Measurements from ENCODE around the gene TOMM6. TPM values are rescaled to one million over a fixed set of nuclear protein-coding genes. Genes with fewer than 3 reads are reported as not detected.

TOMM6 gene
- total RNA-seq, 1 experiment from 2014 or later: 81.3 TPM

- Histone ChIP-seq H3K27me3 (ENCODE audit: control insufficient read depth, insufficient read depth, low read length) (no peaks in the 10 kb centered on the region), H3K36me3 (replicated peaks; ENCODE audit: control insufficient read depth, insufficient read depth, low read length) (no peaks in the 10 kb centered on the region), H3K4me3 (ENCODE audit: insufficient read depth, low read depth, low read length) (no peak overlapping the region)
- no peak for DNase-seq
These were observed 28.1 kb downstream of the TOMM6 start for GRCh38 chr6:41815587-41815986.

- no peaks in the 10 kb centered on the region for H3K27me3 ChIP-seq (ENCODE audit: control insufficient read depth, insufficient read depth, low read length)
- DNase-seq: no peak
- no peak overlapping the region for H3K4me3 ChIP-seq (ENCODE audit: insufficient read depth, low read depth, low read length)
- H3K36me3 ChIP-seq (replicated peaks; ENCODE audit: control insufficient read depth, insufficient read depth, low read length): no peaks in the 10 kb centered on the region
These were observed 31.0 kb downstream of the TOMM6 start for GRCh38 chr6:41818271-41819054.

GRCh38 chr6:41821266-41821665 lies 33.8 kb downstream of the TOMM6 start:
- DNase-seq: no peak
- no peaks in the 10 kb centered on the region for H3K27me3 ChIP-seq (ENCODE audit: control insufficient read depth, insufficient read depth, low read length)
- H3K4me3 ChIP-seq (ENCODE audit: insufficient read depth, low read depth, low read length): no peak overlapping the region
- H3K36me3 ChIP-seq (replicated peaks; ENCODE audit: control insufficient read depth, insufficient read depth, low read length): no peaks in the 10 kb centered on the region

DNA sequence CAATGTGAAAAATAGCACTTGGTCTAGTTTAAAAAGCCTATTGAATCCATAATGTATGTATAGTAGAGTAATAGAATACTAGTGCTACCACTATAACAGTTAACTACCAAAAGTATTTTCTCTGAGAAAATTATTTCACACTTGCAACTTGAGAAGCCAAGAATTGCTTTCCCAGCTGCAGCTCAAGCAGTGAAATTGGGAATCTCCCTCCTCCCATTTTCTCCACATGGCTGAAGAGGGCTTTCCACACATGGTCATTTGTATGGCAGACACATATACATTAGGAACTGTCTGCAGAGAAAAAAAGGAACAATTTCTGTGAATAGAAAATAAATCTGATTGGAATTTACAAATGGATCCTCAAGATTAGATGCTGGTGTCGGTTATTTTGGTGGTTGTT lies 34.5 kb downstream of the TOMM6 start:
- Histone ChIP-seq H3K36me3 (replicated peaks; ENCODE audit: control insufficient read depth, insufficient read depth, low read length) (no peaks in the 10 kb centered on the region), H3K4me3 (ENCODE audit: insufficient read depth, low read depth, low read length) (no peak overlapping the region), H3K27me3 (ENCODE audit: control insufficient read depth, insufficient read depth, low read length) (no peaks in the 10 kb centered on the region)
- DNase-seq: no peak

DNA sequence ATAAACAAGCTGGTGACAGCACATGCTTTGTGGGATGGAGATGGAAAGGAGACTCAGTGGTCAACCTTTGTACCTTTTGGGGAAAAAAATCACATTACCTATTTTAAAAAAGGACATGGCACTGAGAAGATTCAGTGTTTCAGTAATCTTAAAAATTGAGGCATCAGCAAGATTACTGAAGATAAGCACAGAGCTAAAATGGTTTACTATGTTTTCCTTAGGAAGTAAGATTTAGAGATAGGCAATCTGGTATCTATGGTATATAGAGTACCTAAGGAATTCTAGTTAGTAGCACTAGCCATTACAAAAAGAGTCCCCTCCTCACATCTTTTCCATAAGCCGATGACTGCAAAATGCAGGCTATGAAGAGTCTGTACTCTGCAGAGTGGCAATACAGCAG lies 35.7 kb downstream of the TOMM6 start:
- Histone ChIP-seq H3K4me3 (ENCODE audit: insufficient read depth, low read depth, low read length) (no peak overlapping the region), H3K36me3 (replicated peaks; ENCODE audit: control insufficient read depth, insufficient read depth, low read length) (no peaks in the 10 kb centered on the region), H3K27me3 (ENCODE audit: control insufficient read depth, insufficient read depth, low read length) (no peaks in the 10 kb centered on the region)
- DNase-seq: no peak

- Histone ChIP-seq H3K27me3 (ENCODE audit: control insufficient read depth, insufficient read depth, low read length) (no peaks in the 10 kb centered on the region), H3K36me3 (replicated peaks; ENCODE audit: control insufficient read depth, insufficient read depth, low read length) (no peaks in the 10 kb centered on the region), H3K4me3 (ENCODE audit: insufficient read depth, low read depth, low read length) (no peak overlapping the region)
- DNase-seq: no peak
These were observed 37.4 kb downstream of the TOMM6 start for GRCh38 chr6:41824571-41825569.

DNA sequence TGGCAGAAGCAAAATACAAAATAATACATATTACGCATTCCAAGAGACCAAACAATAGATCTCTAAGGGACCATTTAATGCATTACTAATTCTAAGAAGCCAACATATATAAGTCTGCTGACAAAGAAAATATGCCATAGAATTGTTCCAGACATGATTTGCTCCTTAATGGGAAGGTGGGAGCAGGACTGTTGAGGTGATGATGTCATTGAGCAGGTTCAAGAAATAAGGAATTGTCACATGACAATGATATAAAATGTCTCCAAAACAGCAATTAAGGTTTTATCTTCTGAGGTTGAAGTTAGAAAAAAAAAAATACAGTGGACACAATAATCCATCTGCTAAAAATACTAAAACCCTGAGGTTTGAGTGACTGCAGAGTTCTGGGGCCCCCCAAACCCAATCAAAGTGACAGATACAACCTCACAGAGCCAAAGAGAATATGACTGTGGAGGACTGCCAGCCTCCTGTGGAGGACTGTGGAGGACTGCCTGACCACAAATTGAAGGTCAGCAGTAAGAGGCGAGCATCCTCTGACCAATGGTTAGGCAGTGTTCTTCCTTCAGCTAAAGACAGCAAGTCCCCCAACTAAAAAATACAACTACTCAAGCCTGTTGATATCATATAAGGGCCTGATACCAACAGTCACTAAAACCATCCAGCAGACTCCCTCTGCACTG lies 39.0 kb downstream of the TOMM6 start:
- DNase-seq: no peak

GRCh38 chr6:41832263-41832662 lies 44.8 kb downstream of the TOMM6 start:
- no peak overlapping the region for H3K4me3 ChIP-seq (ENCODE audit: insufficient read depth, low read depth, low read length)
- no peaks in the 10 kb centered on the region for H3K36me3 ChIP-seq (replicated peaks; ENCODE audit: control insufficient read depth, insufficient read depth, low read length)
- no peak for DNase-seq
- H3K27me3 ChIP-seq (ENCODE audit: control insufficient read depth, insufficient read depth, low read length): no peaks in the 10 kb centered on the region

More for the DNA sequence above, 39.0 kb downstream of the TOMM6 start:
- no peak overlapping the region for H3K4me3 ChIP-seq (ENCODE audit: insufficient read depth, low read depth, low read length)
- no peaks in the 10 kb centered on the region for H3K27me3 ChIP-seq (ENCODE audit: control insufficient read depth, insufficient read depth, low read length)
- no peaks in the 10 kb centered on the region for H3K36me3 ChIP-seq (replicated peaks; ENCODE audit: control insufficient read depth, insufficient read depth, low read length)

DNA sequence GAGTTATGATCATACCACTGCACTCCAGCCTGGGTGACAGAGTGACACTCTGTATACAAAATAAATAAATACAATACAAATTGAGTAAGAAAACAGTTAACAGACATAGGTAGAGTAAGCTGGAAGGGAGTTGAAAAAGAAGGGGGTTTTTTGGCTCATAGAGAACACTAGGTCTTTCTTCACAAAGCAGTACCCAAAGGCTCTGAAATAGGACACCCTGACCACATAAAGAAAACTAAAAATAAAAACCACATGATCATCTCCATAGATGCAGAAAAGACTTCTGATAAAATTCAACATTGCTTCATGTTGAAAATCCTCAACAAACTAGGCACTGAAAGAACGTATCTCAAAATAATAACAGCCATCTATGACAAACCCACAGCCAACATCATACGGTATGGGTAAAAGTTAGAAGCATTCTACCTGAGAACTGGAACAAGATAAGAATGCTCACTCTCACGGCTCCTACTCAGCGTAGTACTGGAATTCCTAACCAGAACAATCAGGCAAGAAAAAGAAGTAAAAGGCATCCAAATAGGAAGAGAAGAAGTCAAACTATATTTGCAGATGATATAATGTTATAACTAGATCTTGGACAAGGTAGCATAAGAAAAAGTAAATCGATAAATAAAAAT lies 48.6 kb downstream of the TOMM6 start:
- no peak overlapping the region for H3K4me3 ChIP-seq (ENCODE audit: insufficient read depth, low read depth, low read length)
- no peaks in the 10 kb centered on the region for H3K27me3 ChIP-seq (ENCODE audit: control insufficient read depth, insufficient read depth, low read length)
- no peaks in the 10 kb centered on the region for H3K36me3 ChIP-seq (replicated peaks; ENCODE audit: control insufficient read depth, insufficient read depth, low read length)
- DNase-seq: no peak

- DNase-seq: no peak
- Histone ChIP-seq H3K36me3 (replicated peaks; ENCODE audit: control insufficient read depth, insufficient read depth, low read length) (no peaks in the 10 kb centered on the region), H3K27me3 (ENCODE audit: control insufficient read depth, insufficient read depth, low read length) (no peaks in the 10 kb centered on the region)
These were observed 49.2 kb downstream of the TOMM6 start for GRCh38 chr6:41836660-41837052.

More at GRCh38 chr6:41836660-41837052, 49.2 kb downstream of the TOMM6 start:
- no peak overlapping the region for H3K4me3 ChIP-seq (ENCODE audit: insufficient read depth, low read depth, low read length)

Other genes starting within 250 kb of the TOMM6 start
- 10.7 and 11.5 TPM in 2 replicates for gene FOXP4, start 241.3 kb upstream of the TOMM6 start, total RNA-seq (2014; rRNA removed; shearing (Covaris generic))
- 205 and 262 TPM in 2 replicates for gene MDFI, start 149.2 kb upstream of the TOMM6 start, total RNA-seq (2014; rRNA removed; shearing (Covaris generic))
- 1.4 and 1.6 TPM in 2 replicates for gene TFEB, start 52.1 kb upstream of the TOMM6 start, total RNA-seq (2014; rRNA removed; shearing (Covaris generic))
- not detected in 2 replicates for gene PGC, start 40.3 kb upstream of the TOMM6 start, total RNA-seq (2014; rRNA removed; shearing (Covaris generic))
- 2.2 and 4.2 TPM in 2 replicates for gene FRS3, start 7.8 kb upstream of the TOMM6 start, total RNA-seq (2014; rRNA removed; shearing (Covaris generic))
- gene PRICKLE4, start 6.9 kb upstream of the TOMM6 start, total RNA-seq (2014; rRNA removed; shearing (Covaris generic)): not detected in 2 replicates
- gene USP49, start 107.7 kb downstream of the TOMM6 start, total RNA-seq (2014; rRNA removed; shearing (Covaris generic)): 2.9 and 3.5 TPM in 2 replicates
- 42.2 and 52.5 TPM in 2 replicates for gene MED20, start 133.4 kb downstream of the TOMM6 start, total RNA-seq (2014; rRNA removed; shearing (Covaris generic))
- gene BYSL, start 133.8 kb downstream of the TOMM6 start, total RNA-seq (2014; rRNA removed; shearing (Covaris generic)): 34.6 and 43.2 TPM in 2 replicates
- 27.7 and 36.4 TPM in 2 replicates for gene CCND3, start 154.1 kb downstream of the TOMM6 start, total RNA-seq (2014; rRNA removed; shearing (Covaris generic))